ENCODE results near the gene HMCN1. TPM values are rescaled to one million over a fixed set of nuclear protein-coding genes. Genes with fewer than 3 reads are reported as not detected.

Gene HMCN1
- total and polyA plus RNA-seq, 4 donors = 1.5 to 6.8 (median 3.5) TPM

DNA sequence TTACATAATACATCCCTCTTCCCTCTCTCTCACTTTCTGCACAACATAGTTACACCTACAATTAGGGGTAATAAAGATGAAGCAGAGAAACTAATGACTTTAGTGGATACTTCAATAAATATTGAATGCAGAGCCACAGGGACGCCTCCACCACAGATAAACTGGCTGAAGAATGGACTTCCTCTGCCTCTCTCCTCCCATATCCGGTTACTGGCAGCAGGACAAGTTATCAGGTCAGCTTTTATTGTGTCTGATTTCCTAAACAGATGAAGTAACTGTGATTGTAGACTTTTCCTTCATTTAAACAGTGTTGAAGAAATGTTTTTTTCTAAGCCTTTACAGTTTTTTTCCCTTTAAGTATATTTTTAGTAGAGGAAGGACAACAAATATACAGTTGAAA is 359.2 kb downstream of the HMCN1 start:
- 45% methylated on average over 2 of the region's 2 CpGs for WGBS
- Histone ChIP-seq H3K4me3 (ENCODE audit: low read depth in 1 of 3, low read length in 3 of 3) (no peak overlapping the region), H3K27ac (ENCODE audit: low read depth in 1 of 2, low read length in 2 of 2) (no peak overlapping the region), H3K9me3 (ENCODE audit: control insufficient read depth in 4 of 4, low read length in 3 of 4) (no peaks in the 10 kb centered on the region), H3K4me1 (ENCODE audit: control insufficient read depth in 4 of 4, insufficient read depth in 4 of 4, low read length in 3 of 4) (no peaks in the 10 kb centered on the region), H3K27me3 (ENCODE audit: control insufficient read depth in 4 of 4, insufficient read depth in 4 of 4, low read length in 3 of 4) (no peaks in the 10 kb centered on the region), H3K36me3 (ENCODE audit: control insufficient read depth in 4 of 4, insufficient read depth in 3 of 4, low read depth in 1 of 4, low read length in 3 of 4) (peaks cover 0 to 3% (median 0%) of the 10 kb centered on the region in 4 donors), H3K9ac (ENCODE audit: low read depth in 1 of 2, low read length in 2 of 2) (no peak overlapping the region)
- TF ChIP-seq, protein P1, sequence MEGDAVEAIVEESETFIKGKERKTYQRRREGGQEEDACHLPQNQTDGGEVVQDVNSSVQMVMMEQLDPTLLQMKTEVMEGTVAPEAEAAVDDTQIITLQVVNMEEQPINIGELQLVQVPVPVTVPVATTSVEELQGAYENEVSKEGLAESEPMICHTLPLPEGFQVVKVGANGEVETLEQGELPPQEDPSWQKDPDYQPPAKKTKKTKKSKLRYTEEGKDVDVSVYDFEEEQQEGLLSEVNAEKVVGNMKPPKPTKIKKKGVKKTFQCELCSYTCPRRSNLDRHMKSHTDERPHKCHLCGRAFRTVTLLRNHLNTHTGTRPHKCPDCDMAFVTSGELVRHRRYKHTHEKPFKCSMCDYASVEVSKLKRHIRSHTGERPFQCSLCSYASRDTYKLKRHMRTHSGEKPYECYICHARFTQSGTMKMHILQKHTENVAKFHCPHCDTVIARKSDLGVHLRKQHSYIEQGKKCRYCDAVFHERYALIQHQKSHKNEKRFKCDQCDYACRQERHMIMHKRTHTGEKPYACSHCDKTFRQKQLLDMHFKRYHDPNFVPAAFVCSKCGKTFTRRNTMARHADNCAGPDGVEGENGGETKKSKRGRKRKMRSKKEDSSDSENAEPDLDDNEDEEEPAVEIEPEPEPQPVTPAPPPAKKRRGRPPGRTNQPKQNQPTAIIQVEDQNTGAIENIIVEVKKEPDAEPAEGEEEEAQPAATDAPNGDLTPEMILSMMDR (IDR thresholded peaks at IDR 0.05; ENCODE audit: low read depth, low read length, missing input control) = no peak
- TF ChIP-seq HNF4A (conservative IDR thresholded peaks at IDR 0.05) (no peak), NR2F2 (IDR thresholded peaks at IDR 0.05) (peak; percentile 37)
- no peak for DNase-seq (ENCODE audit: low spot score)

DNA sequence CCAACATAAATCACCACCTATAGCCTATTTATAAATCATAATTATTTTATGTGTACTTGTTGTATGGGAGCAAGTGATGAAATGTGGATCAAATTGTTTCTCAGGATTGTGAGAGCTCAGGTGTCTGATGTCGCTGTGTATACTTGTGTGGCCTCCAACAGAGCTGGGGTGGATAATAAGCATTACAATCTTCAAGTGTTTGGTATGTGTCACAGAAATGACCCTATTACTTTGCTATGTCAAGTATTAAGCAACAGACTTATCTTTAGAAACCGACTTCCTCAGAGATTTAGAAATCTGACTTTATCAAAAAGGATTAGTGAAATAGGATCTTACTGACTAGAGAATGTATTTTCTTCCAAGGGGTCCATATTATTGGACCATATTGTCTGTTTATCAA is 360.0 kb downstream of the HMCN1 start:
- DNase-seq (ENCODE audit: low spot score) = no peak
- 67% methylated on average over 2 of the region's 2 CpGs for WGBS
- no peak for TF ChIP-seq RXRA (IDR thresholded peaks at IDR 0.05)
- no peak for TF ChIP-seq EGR1 (IDR thresholded peaks at IDR 0.05; ENCODE audit: low read depth in 2 of 2)
- no peak for TF ChIP-seq JUND (IDR thresholded peaks at IDR 0.05)
- TF ChIP-seq, protein P2, sequence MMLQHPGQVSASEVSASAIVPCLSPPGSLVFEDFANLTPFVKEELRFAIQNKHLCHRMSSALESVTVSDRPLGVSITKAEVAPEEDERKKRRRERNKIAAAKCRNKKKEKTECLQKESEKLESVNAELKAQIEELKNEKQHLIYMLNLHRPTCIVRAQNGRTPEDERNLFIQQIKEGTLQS (IDR thresholded peaks at IDR 0.05) = no peak
- no peak for TF ChIP-seq FOXA1 (IDR thresholded peaks at IDR 0.05)
- TF ChIP-seq, protein P3, sequence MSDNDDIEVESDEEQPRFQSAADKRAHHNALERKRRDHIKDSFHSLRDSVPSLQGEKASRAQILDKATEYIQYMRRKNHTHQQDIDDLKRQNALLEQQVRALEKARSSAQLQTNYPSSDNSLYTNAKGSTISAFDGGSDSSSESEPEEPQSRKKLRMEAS (IDR thresholded peaks at IDR 0.05) = no peak
- no peak for TF ChIP-seq FOXA2 (IDR thresholded peaks at IDR 0.05)
- no peak for TF ChIP-seq HNF4A (conservative IDR thresholded peaks at IDR 0.05)
- TF ChIP-seq, protein P4, sequence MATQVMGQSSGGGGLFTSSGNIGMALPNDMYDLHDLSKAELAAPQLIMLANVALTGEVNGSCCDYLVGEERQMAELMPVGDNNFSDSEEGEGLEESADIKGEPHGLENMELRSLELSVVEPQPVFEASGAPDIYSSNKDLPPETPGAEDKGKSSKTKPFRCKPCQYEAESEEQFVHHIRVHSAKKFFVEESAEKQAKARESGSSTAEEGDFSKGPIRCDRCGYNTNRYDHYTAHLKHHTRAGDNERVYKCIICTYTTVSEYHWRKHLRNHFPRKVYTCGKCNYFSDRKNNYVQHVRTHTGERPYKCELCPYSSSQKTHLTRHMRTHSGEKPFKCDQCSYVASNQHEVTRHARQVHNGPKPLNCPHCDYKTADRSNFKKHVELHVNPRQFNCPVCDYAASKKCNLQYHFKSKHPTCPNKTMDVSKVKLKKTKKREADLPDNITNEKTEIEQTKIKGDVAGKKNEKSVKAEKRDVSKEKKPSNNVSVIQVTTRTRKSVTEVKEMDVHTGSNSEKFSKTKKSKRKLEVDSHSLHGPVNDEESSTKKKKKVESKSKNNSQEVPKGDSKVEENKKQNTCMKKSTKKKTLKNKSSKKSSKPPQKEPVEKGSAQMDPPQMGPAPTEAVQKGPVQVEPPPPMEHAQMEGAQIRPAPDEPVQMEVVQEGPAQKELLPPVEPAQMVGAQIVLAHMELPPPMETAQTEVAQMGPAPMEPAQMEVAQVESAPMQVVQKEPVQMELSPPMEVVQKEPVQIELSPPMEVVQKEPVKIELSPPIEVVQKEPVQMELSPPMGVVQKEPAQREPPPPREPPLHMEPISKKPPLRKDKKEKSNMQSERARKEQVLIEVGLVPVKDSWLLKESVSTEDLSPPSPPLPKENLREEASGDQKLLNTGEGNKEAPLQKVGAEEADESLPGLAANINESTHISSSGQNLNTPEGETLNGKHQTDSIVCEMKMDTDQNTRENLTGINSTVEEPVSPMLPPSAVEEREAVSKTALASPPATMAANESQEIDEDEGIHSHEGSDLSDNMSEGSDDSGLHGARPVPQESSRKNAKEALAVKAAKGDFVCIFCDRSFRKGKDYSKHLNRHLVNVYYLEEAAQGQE (IDR thresholded peaks at IDR 0.05) = no peak
- TF ChIP-seq HNF4G (IDR thresholded peaks at IDR 0.05) = no peak
- Histone ChIP-seq H3K9me3 (ENCODE audit: control insufficient read depth in 4 of 4, low read length in 3 of 4) (no peaks in the 10 kb centered on the region), H3K27me3 (ENCODE audit: control insufficient read depth in 4 of 4, insufficient read depth in 4 of 4, low read length in 3 of 4) (no peaks in the 10 kb centered on the region), H3K27ac (ENCODE audit: low read depth in 1 of 2, low read length in 2 of 2) (no peak overlapping the region), H3K9ac (ENCODE audit: low read depth in 1 of 2, low read length in 2 of 2) (no peak overlapping the region), H3K36me3 (ENCODE audit: control insufficient read depth in 4 of 4, insufficient read depth in 3 of 4, low read depth in 1 of 4, low read length in 3 of 4) (peaks cover 0 to 1% (median 0%) of the 10 kb centered on the region in 4 donors), H3K4me1 (ENCODE audit: control insufficient read depth in 4 of 4, insufficient read depth in 4 of 4, low read length in 3 of 4) (no peaks in the 10 kb centered on the region), H3K4me3 (ENCODE audit: low read depth in 1 of 3, low read length in 3 of 3) (no peak overlapping the region)

All from liver (tissue), 9 donors.